ENCODE measurements around the gene HIF1A. TPM values are rescaled to one million over a fixed set of nuclear protein-coding genes. Genes with fewer than 3 reads are reported as not detected.
"Not testable (repeated sequence)": the region's sequence is repeated elsewhere in the genome, so short reads cannot be mapped to it uniquely, and the experiment has no call there.

HIF1A gene
- total RNA-seq, 1 donor from 2014 or later: 129 TPM

DNA sequence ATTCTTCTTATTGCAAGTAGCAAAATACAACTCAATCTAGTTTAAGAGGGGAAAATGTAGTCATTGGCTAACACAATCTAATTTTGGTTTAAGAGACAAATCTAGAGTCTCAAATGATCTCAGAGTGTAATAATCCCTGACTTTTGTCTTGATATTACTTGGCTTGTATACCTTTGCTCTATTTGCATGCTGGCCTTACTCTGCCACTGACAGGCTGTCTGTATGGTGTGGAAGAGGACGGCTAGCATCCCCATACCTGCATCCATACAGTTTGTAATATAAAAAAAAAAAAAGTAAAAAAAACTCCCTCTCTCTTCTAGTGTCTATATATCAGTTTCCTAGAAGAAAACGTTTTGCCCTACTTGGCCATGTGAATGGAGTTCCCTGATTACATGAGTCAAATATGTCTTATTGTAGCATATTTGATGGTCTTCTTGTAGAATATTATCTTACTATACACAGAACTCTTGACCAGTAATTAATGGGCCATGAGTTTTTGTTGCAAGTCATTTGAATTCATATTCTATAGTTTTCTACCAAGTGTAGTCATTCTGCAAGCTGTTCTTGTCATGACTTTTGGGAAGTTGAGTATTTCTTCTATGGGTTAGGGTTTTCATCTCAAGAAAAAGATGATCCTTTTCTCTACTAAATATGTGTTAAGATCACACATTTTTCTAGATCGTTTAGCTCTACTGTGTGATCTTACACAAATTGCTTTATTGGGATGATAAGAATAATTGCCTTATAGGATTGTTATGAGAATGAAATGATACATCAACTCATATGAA lies 8.2 kb downstream of the HIF1A start:
- peaks cover 40% of the 10 kb centered on the region for H3K4me1 Mint-ChIP-seq
- peaks cover 8% of the 10 kb centered on the region for H3K36me3 Mint-ChIP-seq (ENCODE audit: low read depth)
- peaks cover 3% of the 10 kb centered on the region for H3K9me3 Mint-ChIP-seq
- H3K27ac Mint-ChIP-seq (ENCODE audit: unreplicated experiment): no peak overlapping the region
- no peaks in the 10 kb centered on the region for H3K27me3 Mint-ChIP-seq (ENCODE audit: low read depth)
- DNase-seq (ENCODE audit: low read depth, low spot score): no peak
- no peak for TF ChIP-seq CTCF (conservative IDR thresholded peaks at IDR 0.05)
- H3K4me3 Mint-ChIP-seq: no peak overlapping the region

DNA sequence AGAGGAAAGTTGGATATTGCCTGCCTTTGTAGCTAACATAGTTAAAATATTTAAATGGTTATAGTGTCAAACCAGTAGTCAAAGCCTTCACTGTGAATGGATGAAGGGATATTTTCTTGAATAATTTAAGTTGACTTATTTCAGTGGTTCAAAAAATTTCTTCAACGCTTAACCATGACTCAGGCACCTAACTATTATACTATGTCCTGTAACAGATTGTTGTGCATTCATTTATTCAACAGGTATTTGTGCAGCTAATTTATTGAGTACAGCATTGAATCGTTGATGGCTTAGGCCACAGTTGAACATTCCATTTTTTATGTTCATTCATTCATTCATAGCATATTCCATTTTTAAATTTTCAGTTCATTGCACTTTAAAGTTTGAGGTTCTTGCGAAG lies 9.2 kb downstream of the HIF1A start:
- no peak for DNase-seq (ENCODE audit: low read depth, low spot score)
- peaks cover 11% of the 10 kb centered on the region for H3K36me3 Mint-ChIP-seq (ENCODE audit: low read depth)
- H3K27ac Mint-ChIP-seq (ENCODE audit: unreplicated experiment): no peak overlapping the region
- H3K4me1 Mint-ChIP-seq: peaks cover 30% of the 10 kb centered on the region
- H3K4me3 Mint-ChIP-seq: no peak overlapping the region
- peaks cover 3% of the 10 kb centered on the region for H3K9me3 Mint-ChIP-seq
- TF ChIP-seq CTCF (conservative IDR thresholded peaks at IDR 0.05): no peak
- no peaks in the 10 kb centered on the region for H3K27me3 Mint-ChIP-seq (ENCODE audit: low read depth)

DNA sequence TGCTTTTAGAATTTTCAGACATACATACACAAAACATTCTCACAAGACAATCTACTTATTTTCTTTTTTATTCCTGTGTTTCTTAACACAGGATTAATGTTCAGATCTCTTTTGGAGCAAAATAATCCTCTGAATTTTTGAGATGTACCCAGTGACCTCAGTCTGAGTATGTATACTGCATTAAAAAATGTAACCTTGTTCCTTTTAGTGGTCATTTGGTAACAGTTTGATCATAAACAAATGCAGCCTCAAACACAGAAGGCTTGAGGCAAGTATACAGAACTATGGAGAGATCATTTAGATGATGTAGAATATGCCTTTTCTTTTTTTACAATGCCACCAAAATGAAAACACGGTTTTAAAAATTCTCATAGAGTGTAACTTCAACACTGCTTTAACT lies 9.7 kb downstream of the HIF1A start:
- H3K36me3 Mint-ChIP-seq (ENCODE audit: low read depth): peaks cover 11% of the 10 kb centered on the region
- no peak overlapping the region for H3K4me3 Mint-ChIP-seq
- H3K27ac Mint-ChIP-seq (ENCODE audit: unreplicated experiment): no peak overlapping the region

DNA sequence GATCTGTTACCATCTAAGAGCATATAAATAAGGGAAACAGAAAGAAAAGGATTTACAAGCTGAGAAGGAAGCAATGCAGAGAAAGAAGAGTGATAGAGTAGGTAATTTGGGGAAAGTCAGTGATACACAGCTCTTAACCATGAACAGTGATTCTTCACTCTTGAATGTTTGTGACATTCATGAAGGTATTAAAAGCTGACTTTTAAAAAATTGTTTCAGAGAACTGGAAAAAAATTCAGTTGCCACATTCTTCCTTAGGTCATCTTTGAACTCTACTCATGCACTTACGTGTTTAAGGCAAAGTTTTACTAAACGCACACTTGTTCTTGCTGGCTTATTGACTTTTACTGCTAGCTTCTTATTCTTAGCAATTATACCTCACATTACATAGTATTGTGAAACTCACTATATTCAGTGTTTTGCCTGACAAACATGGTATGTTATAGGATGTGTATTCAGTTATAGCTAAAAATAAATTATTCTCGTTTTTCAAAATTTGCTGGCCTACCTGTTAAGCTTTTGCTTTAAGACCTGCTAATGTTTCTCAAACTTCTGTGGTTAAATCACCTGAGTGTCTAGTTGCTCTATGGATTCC lies 10.9 kb downstream of the HIF1A start:
- H3K27ac Mint-ChIP-seq (ENCODE audit: unreplicated experiment): no peak overlapping the region
- H3K4me3 Mint-ChIP-seq: no peak overlapping the region
- no peaks in the 10 kb centered on the region for H3K27me3 Mint-ChIP-seq (ENCODE audit: low read depth)
- peaks cover 9% of the 10 kb centered on the region for H3K36me3 Mint-ChIP-seq (ENCODE audit: low read depth)
- no peak for DNase-seq (ENCODE audit: low read depth, low spot score)
- no peak for TF ChIP-seq CTCF (conservative IDR thresholded peaks at IDR 0.05)
- H3K9me3 Mint-ChIP-seq: peaks cover 3% of the 10 kb centered on the region
- H3K4me1 Mint-ChIP-seq: peaks cover 27% of the 10 kb centered on the region

More for the DNA sequence above, 9.7 kb downstream of the HIF1A start:
- Mint-ChIP-seq H3K27me3 (ENCODE audit: low read depth) (no peaks in the 10 kb centered on the region), H3K9me3 (peaks cover 3% of the 10 kb centered on the region), H3K4me1 (peaks cover 31% of the 10 kb centered on the region)
- TF ChIP-seq CTCF (conservative IDR thresholded peaks at IDR 0.05): no peak
- DNase-seq (ENCODE audit: low read depth, low spot score): no peak

- H3K4me1 Mint-ChIP-seq: peaks cover 40% of the 10 kb centered on the region
- not testable (repeated sequence) for H3K27ac Mint-ChIP-seq (ENCODE audit: unreplicated experiment); H3K4me3 Mint-ChIP-seq; H3K27me3 Mint-ChIP-seq (ENCODE audit: low read depth); H3K36me3 Mint-ChIP-seq (ENCODE audit: low read depth); DNase-seq (ENCODE audit: low read depth, low spot score); H3K9me3 Mint-ChIP-seq
Measured at GRCh38 chr14:61707774-61708173, 12.5 kb downstream of the HIF1A start.

DNA sequence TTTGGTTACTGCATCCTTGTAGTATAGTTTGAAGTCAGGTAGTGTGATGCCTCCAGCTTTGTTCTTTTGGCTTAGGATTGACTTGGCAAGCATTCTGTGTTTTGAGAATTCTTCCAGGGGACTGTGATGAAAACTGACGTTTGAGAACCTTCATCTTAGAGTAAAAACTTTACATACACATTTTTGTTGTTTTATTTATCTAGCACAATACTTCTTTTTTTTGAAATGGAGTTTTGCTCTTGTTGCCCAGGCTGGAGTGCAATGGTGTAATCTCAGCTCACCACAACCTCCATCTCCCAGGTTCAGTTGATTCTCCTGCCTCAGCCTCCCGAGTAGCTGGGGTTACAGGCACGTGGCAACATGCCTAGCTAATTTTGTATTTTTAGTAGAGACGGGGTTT lies 13.4 kb downstream of the HIF1A start:
- H3K4me3 Mint-ChIP-seq; H3K9me3 Mint-ChIP-seq; H3K27ac Mint-ChIP-seq (ENCODE audit: unreplicated experiment); DNase-seq (ENCODE audit: low read depth, low spot score); H3K36me3 Mint-ChIP-seq (ENCODE audit: low read depth); H3K27me3 Mint-ChIP-seq (ENCODE audit: low read depth): not testable (repeated sequence)
- peaks cover 40% of the 10 kb centered on the region for H3K4me1 Mint-ChIP-seq

Data from neural crest cell (in vitro differentiated cells).